ENCODE measurements around the gene COL6A2.

DNA sequence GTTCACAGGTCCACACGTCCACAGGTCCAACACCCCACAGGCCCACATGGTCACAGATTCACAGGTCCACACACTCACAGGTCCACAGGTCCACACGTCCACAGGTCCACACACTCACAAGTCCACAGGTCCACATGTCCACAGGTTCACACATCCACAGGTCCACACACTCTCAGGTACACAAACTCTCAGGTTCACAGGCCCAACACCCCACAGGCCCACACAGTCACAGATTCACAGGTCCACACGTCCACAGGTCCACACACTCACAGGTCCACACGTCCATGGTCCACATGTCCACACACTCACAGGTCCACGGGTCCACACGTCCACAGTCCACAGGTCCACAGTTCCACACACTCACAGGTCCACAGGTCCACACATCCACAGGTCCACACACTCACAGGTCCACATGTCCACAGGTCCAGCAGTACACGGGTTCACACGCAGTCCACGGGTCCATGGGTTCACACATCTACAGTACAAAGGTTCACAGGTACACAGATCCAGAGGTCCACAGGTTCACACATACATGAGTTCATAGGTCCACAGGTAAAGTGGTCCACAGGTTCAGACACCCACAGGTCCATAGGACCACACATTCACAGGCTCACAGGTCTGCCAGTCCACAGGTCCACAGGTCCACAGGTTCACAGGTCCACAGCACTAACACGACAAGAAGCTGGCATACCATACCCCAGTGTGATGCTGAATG lies 39.3 kb upstream of the COL6A2 start:
- TF ChIP-seq, protein P1, sequence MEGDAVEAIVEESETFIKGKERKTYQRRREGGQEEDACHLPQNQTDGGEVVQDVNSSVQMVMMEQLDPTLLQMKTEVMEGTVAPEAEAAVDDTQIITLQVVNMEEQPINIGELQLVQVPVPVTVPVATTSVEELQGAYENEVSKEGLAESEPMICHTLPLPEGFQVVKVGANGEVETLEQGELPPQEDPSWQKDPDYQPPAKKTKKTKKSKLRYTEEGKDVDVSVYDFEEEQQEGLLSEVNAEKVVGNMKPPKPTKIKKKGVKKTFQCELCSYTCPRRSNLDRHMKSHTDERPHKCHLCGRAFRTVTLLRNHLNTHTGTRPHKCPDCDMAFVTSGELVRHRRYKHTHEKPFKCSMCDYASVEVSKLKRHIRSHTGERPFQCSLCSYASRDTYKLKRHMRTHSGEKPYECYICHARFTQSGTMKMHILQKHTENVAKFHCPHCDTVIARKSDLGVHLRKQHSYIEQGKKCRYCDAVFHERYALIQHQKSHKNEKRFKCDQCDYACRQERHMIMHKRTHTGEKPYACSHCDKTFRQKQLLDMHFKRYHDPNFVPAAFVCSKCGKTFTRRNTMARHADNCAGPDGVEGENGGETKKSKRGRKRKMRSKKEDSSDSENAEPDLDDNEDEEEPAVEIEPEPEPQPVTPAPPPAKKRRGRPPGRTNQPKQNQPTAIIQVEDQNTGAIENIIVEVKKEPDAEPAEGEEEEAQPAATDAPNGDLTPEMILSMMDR (IDR thresholded peaks at IDR 0.05): no peak
- TF ChIP-seq POLR2A (IDR thresholded peaks at IDR 0.05): no peak

Measured in prostate gland (tissue), 2 donors.